ENCODE data around the gene NOD2.

Gene NOD2

DNA sequence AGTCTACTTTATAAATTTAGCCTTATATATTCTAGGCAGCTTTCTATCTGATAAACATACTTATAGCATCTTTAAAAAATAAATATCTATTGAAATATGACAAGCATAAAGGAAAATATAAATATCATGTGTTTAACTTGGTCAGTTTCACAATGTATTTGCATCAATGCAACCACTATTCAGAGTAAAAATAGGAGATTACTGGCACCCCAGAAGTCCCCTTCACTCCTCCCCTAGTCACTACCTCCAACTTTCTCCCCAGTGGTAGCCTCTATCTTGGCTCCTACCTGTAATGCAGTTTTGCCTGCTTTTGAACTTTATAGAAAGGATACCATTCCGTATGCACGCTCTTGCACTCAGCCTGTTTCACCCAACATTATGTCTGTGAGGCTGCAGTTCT lies 3.2 kb upstream of the NOD2 start:
- H3K4me3 ChIP-seq (ENCODE audit: low read depth, low read length) = no peak overlapping the region

- no peak overlapping the region for H3K4me3 ChIP-seq (ENCODE audit: low read depth, low read length)
Observed at GRCh38 chr16:50692644-50692998, 785 bp upstream of the NOD2 start.

DNA sequence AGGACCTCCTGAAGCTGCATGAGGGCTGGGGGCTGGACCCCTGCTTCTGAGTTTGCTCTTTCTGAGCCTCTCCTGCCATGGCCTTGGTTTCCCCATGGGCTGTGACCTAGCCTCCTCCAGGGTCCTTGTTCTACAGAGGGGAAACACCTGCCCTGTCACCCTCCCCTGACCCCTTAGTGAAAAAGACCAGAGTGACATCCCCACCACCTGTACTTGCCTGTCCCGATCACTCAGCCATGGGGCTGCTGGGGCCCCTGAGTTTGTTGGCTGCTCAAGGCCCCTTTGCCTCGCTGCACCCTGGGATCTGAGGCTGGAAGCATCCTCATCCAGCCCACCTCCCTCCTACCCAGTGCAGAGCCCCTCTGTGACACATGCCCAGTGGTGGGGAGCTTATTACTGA lies 800 bp downstream of the NOD2 start:
- H3K4me3 ChIP-seq (ENCODE audit: low read depth, low read length) = no peak overlapping the region

DNA sequence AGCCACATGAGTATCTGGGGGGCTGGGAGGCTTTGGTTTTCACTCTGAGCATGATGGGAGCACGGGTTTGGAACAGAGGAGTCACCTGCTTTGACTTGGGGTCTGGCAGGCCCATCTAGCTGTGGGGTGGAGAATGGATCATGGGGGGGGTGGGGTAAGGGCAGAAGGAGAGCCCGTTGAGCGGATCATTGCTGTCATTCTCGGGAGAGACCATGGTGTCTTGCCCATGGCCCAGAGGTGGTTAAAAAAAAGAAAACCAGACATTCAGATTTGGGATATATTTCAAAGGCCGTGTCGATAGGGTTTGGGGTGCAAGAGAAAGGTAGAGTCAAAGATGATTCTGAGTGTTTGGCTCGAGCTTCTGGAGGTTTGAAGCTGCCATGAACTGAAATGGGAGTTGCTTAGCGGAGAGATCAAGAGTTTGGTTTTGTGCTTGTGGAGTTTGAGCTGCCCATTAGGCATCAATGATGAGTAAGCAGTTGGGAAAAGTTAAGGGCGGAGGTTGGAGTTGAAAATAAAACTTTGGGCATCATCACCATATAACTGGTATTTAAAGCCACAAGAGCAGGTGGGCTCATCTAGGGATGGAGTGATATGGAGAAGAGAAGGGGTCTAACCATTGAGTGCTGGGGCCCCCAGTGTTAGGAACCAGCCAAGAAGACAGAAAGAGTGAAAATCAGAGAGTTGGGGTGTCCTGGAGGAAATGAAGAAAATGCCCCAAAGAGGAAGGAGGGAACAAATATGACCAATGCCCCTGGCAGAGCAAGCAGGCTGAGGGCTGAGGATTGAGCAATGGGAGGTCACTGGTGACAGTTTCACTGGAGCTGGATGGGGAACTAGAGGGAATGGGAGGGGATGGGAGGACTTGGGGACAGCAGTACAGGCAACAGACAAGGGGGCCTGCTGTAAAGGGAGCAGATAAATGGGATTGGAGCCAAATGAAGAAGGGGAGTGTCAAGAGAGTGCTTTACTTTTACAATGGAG lies 1.9 kb downstream of the NOD2 start:
- no peak overlapping the region for H3K4me3 ChIP-seq (ENCODE audit: low read depth, low read length)

DNA sequence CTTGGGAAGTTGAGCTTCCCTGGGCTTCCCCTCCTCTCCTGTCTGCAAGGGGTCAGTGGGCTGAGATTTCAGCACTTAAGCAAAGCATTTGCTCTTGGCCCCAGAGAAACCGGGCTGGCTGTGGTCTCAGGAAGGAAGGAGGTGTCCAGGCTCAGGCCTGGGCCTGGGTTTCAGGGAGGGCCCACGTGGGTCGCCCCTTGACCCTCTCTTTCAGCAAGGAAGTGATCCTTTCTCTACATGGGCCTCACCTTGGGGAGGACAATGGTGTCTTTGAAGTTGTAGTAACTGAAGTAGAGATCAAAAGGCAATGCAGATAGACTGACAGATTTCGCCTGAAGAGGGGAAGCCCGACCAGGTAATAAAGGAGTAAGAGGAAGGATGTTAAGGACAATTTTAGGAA lies 2.7 kb downstream of the NOD2 start:
- H3K4me3 ChIP-seq (ENCODE audit: low read depth, low read length) = no peak overlapping the region

DNA sequence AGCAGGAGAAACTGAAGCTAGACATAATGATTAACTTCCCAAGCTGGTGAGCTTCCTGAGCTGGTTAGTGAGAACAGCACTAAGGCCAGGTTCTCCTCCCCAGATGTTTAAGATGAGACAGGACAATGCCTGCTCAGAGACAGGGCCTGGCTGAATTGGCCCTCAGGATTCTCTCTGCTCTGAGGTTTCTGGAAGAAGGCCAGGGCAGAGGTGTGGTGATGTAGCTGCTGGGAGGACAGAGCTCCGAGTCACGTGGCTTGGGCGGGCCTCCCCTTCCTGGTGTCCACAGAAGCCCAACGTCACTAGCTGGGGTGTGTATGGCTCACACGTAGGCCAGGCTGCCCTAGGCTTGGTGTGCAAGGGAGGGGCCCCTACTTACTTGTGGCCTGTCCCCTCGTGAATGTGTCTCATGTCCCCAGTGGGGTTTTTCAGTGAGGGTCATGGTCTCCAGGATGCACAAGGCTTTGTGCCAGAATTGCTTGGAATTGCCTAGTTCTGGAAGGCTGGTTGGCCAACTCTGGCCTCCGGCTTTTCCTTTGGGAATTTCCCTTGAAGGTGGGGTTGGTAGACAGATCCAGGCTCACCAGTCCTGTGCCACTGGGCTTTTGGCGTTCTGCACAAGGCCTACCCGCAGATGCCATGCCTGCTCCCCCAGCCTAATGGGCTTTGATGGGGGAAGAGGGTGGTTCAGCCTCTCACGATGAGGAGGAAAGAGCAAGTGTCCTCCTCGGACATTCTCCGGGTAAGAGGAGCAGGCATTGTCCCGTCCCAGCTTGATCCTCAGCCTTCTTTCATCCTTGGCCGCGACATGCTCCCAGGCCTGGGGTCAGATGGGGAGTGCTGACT lies 3.4 kb downstream of the NOD2 start:
- H3K4me3 ChIP-seq (ENCODE audit: low read depth, low read length) = no peak overlapping the region

- H3K4me3 ChIP-seq (ENCODE audit: low read depth, low read length) = no peak overlapping the region
Observed at GRCh38 chr16:50697421-50697715, 4.0 kb downstream of the NOD2 start.

DNA sequence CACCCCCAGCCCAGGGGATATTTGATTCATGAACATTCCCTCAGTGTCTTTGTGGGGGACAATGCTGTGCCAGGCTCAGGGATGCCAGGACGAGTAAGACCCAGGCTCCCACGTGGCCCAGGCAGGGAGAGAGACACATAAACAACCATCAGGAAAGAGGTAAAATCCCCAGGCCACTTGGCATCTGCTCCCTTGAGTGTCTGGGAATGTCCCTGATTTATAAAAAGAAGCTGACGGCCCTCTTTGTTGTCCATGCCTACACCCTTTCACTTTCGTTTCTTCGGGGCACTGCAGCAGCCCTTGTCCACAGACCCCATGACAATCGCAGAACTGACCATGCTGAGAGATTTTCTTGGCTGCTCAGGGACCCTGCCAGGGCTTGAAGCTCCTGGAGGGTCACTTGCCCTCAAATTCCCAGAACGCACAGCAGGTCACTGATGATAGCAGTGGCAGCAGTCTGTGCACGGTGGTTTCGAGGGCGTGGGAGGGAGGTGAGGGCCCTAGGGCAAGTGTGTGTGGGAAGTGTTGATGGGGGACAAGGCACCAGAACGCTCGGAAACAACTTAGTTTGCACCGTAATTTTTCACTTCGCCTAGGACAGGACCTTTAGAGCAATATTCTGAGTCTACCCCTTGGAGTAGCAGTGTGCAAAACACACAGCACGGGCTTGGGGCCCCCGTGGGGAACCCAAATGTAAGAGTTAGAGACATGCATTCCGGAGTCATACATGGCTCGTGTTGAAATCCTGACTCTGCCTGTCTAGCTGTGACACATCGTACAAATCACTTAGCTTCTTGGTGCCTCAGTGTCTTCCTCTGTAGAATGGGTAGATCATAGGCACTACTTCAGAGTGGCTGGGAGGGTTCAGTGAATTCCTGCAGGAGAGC lies 4.7 kb downstream of the NOD2 start:
- no peak overlapping the region for H3K4me3 ChIP-seq (ENCODE audit: low read depth, low read length)

DNA sequence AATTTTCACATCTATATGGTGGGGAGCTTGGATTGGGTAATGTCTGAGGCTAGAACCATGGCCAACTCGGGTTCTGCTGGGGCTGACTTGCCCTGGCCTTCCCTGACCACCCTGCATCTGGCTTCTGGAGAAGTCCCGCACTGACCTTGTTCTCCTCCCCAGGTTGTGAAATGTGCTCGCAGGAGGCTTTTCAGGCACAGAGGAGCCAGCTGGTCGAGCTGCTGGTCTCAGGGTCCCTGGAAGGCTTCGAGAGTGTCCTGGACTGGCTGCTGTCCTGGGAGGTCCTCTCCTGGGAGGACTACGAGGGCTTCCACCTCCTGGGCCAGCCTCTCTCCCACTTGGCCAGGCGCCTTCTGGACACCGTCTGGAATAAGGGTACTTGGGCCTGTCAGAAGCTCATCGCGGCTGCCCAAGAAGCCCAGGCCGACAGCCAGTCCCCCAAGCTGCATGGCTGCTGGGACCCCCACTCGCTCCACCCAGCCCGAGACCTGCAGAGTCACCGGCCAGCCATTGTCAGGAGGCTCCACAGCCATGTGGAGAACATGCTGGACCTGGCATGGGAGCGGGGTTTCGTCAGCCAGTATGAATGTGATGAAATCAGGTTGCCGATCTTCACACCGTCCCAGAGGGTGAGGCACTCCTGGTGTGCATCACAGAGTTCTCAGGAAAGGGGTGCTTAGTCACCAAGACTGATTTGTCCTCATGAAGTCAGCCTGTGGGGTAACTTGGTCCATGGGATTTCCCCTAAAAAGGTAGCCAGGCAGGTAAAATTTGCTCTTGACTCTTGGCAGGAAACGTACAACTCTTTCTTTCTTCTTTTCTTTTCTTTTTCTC lies 6.1 kb downstream of the NOD2 start:
- no peak overlapping the region for H3K4me3 ChIP-seq (ENCODE audit: low read depth, low read length)

GRCh38 chr16:50702725-50703124 lies 9.3 kb downstream of the NOD2 start:
- no peak overlapping the region for H3K4me3 ChIP-seq (ENCODE audit: low read depth, low read length)

GRCh38 chr16:50704245-50704644 lies 10.8 kb downstream of the NOD2 start:
- no peak overlapping the region for H3K4me3 ChIP-seq (ENCODE audit: low read depth, low read length)

DNA sequence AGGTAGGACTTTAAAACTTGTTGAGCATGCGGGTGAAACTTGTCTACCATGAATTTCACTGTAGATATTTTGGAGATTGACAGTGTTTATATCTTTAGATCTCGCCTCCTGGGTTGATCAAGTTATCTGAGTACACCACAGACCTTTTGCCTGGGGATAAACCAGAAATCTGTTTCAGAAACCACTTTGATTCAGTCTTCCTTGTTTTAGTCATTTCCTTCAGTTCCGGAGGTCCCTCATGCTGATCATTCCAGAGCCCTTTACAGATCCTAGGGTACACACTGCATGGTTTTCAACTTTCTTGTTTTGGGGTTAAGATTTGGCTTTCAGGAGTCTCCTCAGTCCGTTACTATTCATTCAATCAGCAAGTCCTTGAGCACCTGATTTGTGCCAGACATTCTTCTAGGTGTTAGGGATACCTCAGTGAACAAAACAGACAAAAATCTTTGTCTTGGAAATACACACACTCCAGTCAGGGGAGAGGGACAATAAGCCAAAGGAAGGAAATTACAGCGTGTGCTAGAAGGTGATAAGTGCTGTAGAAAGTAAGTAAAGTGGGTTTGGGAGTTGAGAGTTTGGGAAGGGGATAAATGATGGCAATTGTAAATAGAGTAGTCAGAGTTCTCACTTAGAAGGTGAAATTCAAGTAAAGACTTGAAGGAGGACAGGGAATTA lies 12.2 kb downstream of the NOD2 start:
- no peak overlapping the region for H3K4me3 ChIP-seq (ENCODE audit: low read depth, low read length)

DNA sequence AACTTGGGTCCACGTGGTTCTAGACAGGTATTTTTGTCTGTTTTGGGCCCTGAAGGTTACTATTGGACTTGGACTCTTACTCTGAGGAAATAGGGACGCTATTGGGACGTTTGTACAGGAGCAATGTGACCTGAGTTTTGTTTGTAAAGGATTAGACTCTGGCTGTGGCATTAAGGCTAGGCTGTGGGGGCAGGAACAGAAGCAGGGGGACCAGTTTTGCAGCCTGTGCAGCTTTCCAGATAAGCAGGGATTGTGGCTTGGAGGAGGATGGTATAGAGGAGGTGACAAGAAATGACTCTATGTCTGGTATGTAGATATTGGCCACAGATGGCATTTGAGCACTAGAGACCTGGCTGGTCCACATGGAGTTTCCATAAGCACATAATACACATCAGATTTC lies 12.8 kb downstream of the NOD2 start:
- H3K4me3 ChIP-seq (ENCODE audit: low read depth, low read length) = no peak overlapping the region

GRCh38 chr16:50708373-50709060 lies 15.1 kb downstream of the NOD2 start:
- H3K4me3 ChIP-seq (ENCODE audit: low read depth, low read length) = no peak overlapping the region

DNA sequence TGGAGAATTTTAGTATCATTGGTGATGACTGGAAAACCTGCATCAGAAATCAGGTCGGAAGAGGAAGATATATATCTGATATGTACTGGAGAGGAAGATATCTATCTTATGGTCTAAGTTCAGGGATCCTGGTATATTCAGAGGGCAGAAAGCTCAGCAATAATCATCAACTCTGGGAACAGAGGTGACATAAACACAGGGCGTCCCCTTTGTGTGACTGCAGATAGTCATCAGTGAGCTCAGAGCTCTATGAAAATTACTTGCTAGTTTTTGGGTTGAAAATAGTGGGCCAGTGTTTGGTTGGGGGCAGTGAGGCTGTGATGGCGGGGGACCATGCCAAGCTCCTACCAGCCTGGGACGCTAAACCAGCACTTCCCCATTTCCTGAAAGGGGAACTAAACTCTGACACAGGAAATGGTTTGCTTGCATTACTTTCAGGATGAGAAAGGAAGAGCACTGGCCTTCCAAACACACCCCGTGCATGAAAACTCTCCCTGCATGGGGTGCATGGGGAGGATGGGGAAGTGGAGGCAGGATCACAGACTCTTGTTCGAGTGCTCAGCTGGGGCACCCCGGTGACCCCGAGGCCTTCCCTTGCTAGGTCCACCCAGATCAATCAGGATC lies 15.8 kb downstream of the NOD2 start:
- H3K4me3 ChIP-seq (ENCODE audit: low read depth, low read length) = no peak overlapping the region

- H3K4me3 ChIP-seq (ENCODE audit: low read depth, low read length) = no peak overlapping the region
Observed at GRCh38 chr16:50709980-50710379, 16.6 kb downstream of the NOD2 start.

DNA sequence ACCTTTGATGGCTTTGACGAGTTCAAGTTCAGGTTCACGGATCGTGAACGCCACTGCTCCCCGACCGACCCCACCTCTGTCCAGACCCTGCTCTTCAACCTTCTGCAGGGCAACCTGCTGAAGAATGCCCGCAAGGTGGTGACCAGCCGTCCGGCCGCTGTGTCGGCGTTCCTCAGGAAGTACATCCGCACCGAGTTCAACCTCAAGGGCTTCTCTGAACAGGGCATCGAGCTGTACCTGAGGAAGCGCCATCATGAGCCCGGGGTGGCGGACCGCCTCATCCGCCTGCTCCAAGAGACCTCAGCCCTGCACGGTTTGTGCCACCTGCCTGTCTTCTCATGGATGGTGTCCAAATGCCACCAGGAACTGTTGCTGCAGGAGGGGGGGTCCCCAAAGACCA lies 17.6 kb downstream of the NOD2 start:
- no peak overlapping the region for H3K4me3 ChIP-seq (ENCODE audit: low read depth, low read length)

- no peak overlapping the region for H3K4me3 ChIP-seq (ENCODE audit: low read depth, low read length)
Observed at GRCh38 chr16:50711862-50712559, 18.6 kb downstream of the NOD2 start.
